Effector CD8-positive, alpha-beta T cell (primary cell): ENCODE measurements around the gene LCE2D.
"Not testable (repeated sequence)": the region's sequence is repeated elsewhere in the genome, so short reads cannot be mapped to it uniquely, and the experiment has no call there.

Source experiments
- DNase-seq: peaks from one replicate; lab custom pipeline; 2025; lab: John Stamatoyannopoulos, UW
- total RNA-seq, 4 experiments: gene quantifications; one replicate each; lab custom pipeline; 2026; lab: John Stamatoyannopoulos, UW

Gene LCE2D, protein sequence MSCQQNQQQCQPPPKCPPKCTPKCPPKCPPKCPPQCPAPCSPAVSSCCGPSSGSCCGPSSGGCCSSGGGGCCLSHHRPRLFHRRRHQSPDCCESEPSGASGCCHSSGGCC
- 0 reads per million in 4 experiments for total RNA-seq

DNA sequence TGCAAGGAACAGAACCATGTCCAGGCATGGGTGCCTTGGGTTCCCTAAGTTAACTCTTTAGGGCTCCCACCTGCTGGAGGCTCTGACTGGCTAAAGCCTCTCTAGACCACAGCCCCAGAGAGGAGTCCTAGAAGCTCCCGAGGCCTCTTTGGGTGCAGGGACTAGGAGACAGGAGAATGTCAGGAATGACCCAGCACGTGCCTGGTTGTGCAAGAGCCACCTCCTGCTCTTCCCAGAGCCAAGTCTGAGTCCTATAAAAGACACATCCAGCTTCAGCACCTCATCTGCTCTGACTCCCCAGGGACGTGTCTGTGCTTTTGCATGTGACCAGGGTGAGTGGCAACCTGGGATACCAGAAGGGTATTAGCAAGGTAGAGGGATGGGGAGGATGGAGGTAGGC lies at the start of gene LCE2D:
LCE2D (plus strand) TSS at position 283 of the 400 bp plus-strand sequence. CDS start 726 bp downstream, outside the sequence.
- no peak for DNase-seq

DNA sequence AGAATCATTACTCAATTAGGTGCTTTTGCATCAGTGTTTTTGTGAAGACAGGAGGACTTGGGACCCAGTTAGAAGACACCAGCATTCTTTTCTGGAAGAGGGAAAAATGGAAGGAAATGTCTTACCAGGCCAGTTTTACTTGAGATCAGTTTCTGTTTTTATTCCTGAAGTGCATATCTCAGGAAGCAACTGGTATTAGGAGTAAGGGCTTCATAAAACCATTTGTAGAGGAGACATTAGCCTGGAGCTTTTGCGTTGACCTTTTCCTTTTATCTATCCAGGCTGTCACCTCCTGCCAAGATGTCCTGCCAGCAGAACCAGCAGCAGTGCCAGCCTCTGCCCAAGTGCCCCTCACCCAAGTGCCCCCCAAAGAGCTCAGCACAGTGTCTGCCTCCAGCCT lies 49.7 kb upstream of the LCE2D start, which contains the start of gene LCE3B:
LCE3B (plus strand) TSS at position 301 of the 400 bp plus-strand sequence; CDS start at position 301, 0 bp downstream.
- DNase-seq = no peak

GRCh38 chr1:152621993-152622392 lies 41.2 kb upstream of the LCE2D start:
- no peak for DNase-seq

DNA sequence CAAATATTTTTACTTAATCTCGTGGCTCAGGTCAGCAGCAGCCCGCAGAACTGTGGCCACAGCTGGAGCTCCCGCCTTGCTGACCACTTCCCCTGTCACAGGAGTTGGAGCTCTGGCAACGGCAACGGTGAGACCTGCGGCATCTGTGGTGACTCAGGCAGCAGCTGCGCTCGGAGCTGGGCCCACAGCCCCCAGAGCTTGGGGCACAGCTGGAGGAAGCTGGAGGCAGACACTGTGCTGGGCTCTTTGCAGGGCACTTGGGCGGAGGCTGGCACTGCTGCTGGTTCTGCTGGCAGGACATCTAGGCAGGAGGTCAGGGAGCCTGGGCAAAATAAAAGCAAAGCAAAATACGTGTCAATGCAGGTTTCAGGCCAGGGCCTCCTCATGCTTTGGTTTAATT lies 40.4 kb upstream of the LCE2D start, which contains the start of gene LCE3A:
LCE3A (minus strand) TSS at position 301 of the 400 bp plus-strand sequence; CDS start at position 301, 0 bp downstream.
- DNase-seq = no peak

GRCh38 chr1:152623203-152623844 lies 39.9 kb upstream of the LCE2D start:
- no peak for DNase-seq

GRCh38 chr1:152626744-152627143 lies 36.4 kb upstream of the LCE2D start:
- no peak for DNase-seq

- DNase-seq = no peak
Observed at GRCh38 chr1:152630596-152630995, 32.6 kb upstream of the LCE2D start.

DNA sequence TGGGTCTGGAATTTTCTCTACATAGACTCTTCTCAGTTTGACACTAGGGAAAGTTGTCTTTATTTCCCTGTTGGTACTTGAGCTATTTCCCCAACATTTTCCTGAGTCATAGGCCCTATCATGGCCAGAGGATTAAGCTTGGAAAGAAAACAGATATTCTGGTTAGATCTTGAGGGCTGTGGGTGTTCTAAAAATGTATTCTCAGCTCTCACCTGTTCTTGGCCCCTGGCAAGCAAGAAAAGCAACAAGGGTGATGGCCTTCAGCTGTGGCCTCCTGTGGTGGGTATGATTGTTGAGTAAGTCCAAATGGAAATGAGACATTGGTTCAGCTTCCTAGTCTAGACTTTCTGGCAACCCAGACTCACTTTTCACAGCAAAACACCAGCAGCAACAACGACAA lies 22.8 kb upstream of the LCE2D start:
- DNase-seq = no peak

DNA sequence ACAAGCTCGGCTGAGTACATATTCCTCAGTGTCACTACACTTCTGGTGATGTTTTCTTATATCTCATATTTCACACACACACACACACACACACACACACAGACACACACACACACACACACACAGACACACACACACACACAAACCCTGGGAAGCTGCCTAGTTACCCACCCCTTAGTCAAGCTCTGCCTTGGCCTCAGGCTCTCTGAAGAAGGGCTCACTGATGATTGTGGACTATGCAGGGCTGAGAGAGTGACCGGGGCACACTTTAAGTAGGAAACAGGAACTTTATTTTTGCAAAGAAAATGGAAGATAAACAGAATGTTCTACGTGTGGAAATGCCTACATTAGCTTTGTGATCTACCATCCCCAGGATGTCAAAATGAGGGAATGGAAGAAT lies 19.2 kb upstream of the LCE2D start:
- no peak for DNase-seq

GRCh38 chr1:152645146-152645545 lies 18.0 kb upstream of the LCE2D start:
- no peak for DNase-seq

GRCh38 chr1:152646656-152647055 lies 16.5 kb upstream of the LCE2D start:
- no peak for DNase-seq

GRCh38 chr1:152654110-152654509 lies 9.1 kb upstream of the LCE2D start:
- peak; percentile 5 for DNase-seq

GRCh38 chr1:152656459-152656858 lies 6.7 kb upstream of the LCE2D start:
- no peak for DNase-seq

DNA sequence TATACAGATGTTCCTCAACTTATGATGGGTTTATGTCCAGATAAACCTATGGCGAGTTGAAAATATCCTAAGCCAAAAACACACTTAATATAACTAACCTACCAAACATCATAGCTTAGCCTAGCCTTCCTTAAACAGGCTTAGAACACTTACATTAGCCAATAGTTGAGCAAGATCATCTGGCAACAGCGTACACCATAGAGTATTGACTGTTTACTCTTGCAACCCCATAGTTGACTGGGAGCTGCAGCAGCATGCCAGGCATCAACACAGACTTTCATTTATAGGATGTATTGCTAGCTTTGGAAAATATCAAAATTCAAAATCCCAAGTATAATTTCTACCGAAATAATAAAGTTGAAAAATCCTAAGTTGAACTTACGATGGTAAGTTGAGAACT lies 5.5 kb upstream of the LCE2D start:
- no peak for DNase-seq

GRCh38 chr1:152658649-152659048 lies 4.5 kb upstream of the LCE2D start:
- no peak for DNase-seq

DNA sequence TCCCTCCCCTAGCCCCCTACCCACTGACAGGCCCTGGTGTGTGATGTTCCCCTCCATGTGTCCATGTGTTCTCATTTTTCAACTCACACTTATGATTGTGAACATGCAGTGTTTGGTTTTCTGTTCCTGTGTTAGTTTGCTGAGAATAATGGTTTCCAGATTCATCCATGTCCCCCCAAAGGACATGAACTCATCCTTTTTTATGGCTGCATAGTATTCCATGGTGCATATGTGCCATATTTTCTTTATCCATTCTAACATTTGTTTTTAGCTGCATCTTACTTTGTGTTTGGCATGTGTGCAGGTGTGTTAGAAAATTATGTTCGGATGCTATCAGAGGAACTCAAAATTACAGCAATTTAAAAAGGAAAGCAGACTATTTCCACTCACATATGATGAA lies 3.0 kb downstream of the LCE2D start:
- DNase-seq = not testable (repeated sequence)

- no peak for DNase-seq
Observed at GRCh38 chr1:152667648-152668047, 4.5 kb downstream of the LCE2D start.

DNA sequence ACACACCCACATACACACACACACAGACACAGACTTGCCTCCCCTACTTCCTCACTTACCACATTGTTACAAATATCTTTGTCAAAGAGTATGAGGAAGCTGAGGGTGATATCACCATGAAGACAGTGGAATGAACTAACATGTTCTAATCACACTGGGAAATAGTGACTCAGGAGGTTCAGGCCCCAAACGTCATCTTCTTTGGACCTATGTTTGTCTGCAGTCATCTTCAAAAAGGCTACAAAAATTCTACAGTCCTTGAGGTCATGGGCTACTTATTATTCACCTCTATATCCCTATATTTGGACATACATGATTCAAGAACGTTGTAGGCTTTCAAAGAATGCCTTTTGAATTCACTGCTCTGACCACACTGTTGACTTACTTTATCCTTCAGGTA lies 9.8 kb downstream of the LCE2D start:
- no peak for DNase-seq

- not testable (repeated sequence) for DNase-seq
Observed at GRCh38 chr1:152674983-152675382, 11.8 kb downstream of the LCE2D start, which contains the start of gene LCE2C. TSS of gene LCE2C (plus strand) at chr1:152675279. CDS start at chr1:152676016, 737 bp downstream.

DNA sequence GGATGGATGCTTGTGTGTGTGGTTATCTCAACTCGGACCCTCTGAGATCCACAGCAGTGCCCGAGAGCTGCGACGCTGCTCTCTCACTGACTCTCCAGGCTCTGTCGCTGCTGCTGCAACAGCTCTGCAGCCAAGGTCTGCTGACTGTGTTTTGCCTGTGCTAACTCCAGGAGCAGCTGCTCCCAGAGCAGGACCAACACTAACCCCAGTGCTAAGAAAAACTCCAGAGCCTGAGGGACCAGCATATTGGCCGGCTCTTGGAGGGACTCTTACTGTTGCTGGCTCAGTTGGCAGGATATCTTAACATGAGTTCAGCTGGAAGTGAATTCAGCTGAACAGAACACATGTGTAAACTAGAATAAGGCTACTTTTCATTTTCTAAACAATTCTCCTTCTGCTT lies 16.3 kb downstream of the LCE2D start:
- no peak for DNase-seq

DNA sequence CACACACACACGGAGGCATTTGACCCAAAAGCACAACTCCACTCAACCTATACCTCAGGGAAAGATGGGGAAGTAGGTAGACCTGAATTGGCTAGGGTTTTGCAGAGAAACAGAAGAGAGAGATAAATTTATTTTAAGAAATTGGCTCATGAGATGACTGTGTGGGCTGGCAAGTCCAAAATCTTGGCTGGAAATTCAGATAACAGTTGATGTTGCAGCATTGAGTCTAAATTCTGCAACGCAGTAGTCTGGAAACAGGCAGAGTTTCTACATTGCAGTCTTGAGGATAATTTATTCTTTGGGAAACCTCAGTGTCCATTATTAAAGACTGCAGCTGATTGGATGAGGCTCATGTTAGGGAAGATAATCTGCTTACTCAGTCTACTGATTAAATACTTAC lies 18.4 kb downstream of the LCE2D start:
- DNase-seq = no peak

- no peak for DNase-seq
Observed at GRCh38 chr1:152683846-152684245, 20.7 kb downstream of the LCE2D start.

DNA sequence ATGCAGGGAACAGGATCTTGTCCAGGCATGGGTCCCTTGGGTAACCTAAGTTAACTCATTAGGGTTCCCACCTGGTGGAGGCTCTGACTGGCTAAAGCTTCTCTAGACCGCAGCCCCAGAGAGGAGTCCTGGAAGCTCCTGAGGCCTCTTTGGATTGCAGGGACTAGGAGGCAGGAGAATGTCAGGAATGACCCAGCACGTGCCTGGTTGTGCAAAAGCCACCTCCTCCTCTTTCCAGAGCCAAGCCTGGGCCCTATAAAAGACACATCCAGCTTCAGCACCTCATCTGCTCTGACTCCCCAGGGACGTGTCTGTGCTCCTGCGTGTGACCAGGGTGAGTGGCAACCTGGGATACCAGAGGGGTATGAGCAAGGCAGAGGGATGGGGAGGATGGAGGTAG lies 22.6 kb downstream of the LCE2D start, which contains the start of gene LCE2B:
LCE2B (plus strand) TSS at position 301 of the 400 bp plus-strand sequence. CDS start 721 bp downstream, outside the sequence.
- not testable (repeated sequence) for DNase-seq
